KMS-11 (cell line): ENCODE measurements around the gene ZNF14.

ENCODE experiments used
- H2AFZ ChIP-seq: fragments of 200-600 bp; sonication (generic); 2 replicates; pipeline ENCODE4 v1.6.1; 2016; ENCODE audit warnings: antibody characterized with exemption, mixed run types, low read depth
- H3K27ac ChIP-seq: fragments of 200-600 bp; sonication (generic); 2 replicates; pipeline ENCODE4 v1.6.1; 2016; ENCODE audit warnings: mild to moderate bottlenecking, mixed run types
- H3K27me3 ChIP-seq: fragments of 200-600 bp; sonication (generic); 2 replicates; pipeline ENCODE4 v1.6.1; 2017; ENCODE audit warnings: mild to moderate bottlenecking, low read depth, mixed run types, moderate library complexity; ENCODE audit not compliant: insufficient read depth
- H3K36me3 ChIP-seq: fragments of 200-600 bp; sonication (generic); 2 replicates; pipeline ENCODE4 v1.6.1; 2017; ENCODE audit warnings: mild to moderate bottlenecking, mixed run types; ENCODE audit not compliant: insufficient read depth
- H3K4me1 ChIP-seq: fragments of 200-600 bp; sonication (generic); 2 replicates; pipeline ENCODE4 v1.6.1; 2016; ENCODE audit warnings: mild to moderate bottlenecking, low read depth, mixed run types; ENCODE audit not compliant: poor library complexity, severe bottlenecking
- H3K4me2 ChIP-seq: fragments of 200-600 bp; sonication (generic); 2 replicates; pipeline ENCODE4 v1.7.0; 2016; ENCODE audit warnings: mild to moderate bottlenecking, mixed run types
- H3K4me3 ChIP-seq: fragments of 200-600 bp; sonication (generic); IDR thresholded peaks from 2 replicates; pipeline ENCODE4 v1.6.1; 2017; ENCODE audit warnings: low read depth, low read length, mixed read lengths; ENCODE audit not compliant: insufficient read depth
- H3K79me2 ChIP-seq: fragments of 200-600 bp; sonication (generic); 2 replicates; pipeline ENCODE4 v1.6.1; 2016; ENCODE audit warnings: low read depth, mixed run types; ENCODE audit not compliant: insufficient read depth
- H3K9ac ChIP-seq: fragments of 200-600 bp; sonication (generic); 2 replicates; pipeline ENCODE4 v1.6.1; 2016; ENCODE audit warnings: mild to moderate bottlenecking, mixed run types
- H4K20me1 ChIP-seq: fragments of 200-600 bp; sonication (generic); 2 replicates; pipeline ENCODE4 v1.6.1; 2016; ENCODE audit warnings: mild to moderate bottlenecking, mixed run types; ENCODE audit not compliant: insufficient read depth
- CTCF ChIP-seq: fragments of 200-600 bp; sonication (generic); conservative IDR thresholded peaks from 2 replicates; pipeline ENCODE4 v1.6.1; 2017; ENCODE audit warnings: low read depth, mild to moderate bottlenecking, antibody characterized with exemption, low read length, moderate library complexity, mixed read lengths

The ZNF14 gene

GRCh38 chr19:19737559-19738332, 4.8 kb upstream of the ZNF14 start:
- Histone ChIP-seq H3K4me1 (no peaks in the 10 kb centered on the region), H3K4me3 (no peak overlapping the region)

GRCh38 chr19:19721896-19722295, 11.0 kb downstream of the ZNF14 start:
- no peak overlapping the region for H3K9ac ChIP-seq
- no peaks in the 10 kb centered on the region for H3K27me3 ChIP-seq
- no peaks in the 10 kb centered on the region for H3K4me1 ChIP-seq
- no peak overlapping the region for H3K27ac ChIP-seq
- no peaks in the 10 kb centered on the region for H4K20me1 ChIP-seq
- TF ChIP-seq CTCF: no peak
- no peak overlapping the region for H2AFZ ChIP-seq
- 0 out of 2 replicates have a peak, but pooled peaks cover 3% of the 10 kb centered on the region for H3K36me3 ChIP-seq
- no peak overlapping the region for H3K4me2 ChIP-seq
- no peak overlapping the region for H3K4me3 ChIP-seq
- H3K79me2 ChIP-seq: no peaks in the 10 kb centered on the region

More at GRCh38 chr19:19737559-19738332, 4.8 kb upstream of the ZNF14 start:
- Histone ChIP-seq H3K9ac (no peak overlapping the region), H3K79me2 (no peaks in the 10 kb centered on the region), H3K27me3 (no peaks in the 10 kb centered on the region), H3K36me3 (no peaks in the 10 kb centered on the region), H2AFZ (no peak overlapping the region), H3K27ac (no peak overlapping the region), H4K20me1 (no peaks in the 10 kb centered on the region), H3K4me2 (no peak overlapping the region)
- TF ChIP-seq CTCF: no peak

- 0 out of 2 replicates have a peak, but pooled peaks cover 3% of the 10 kb centered on the region for H3K36me3 ChIP-seq
- no peak for TF ChIP-seq CTCF
- H3K4me3 ChIP-seq: no peak overlapping the region
- H3K27ac ChIP-seq: no peak overlapping the region
- no peaks in the 10 kb centered on the region for H3K27me3 ChIP-seq
- H2AFZ ChIP-seq: no peak overlapping the region
- H4K20me1 ChIP-seq: no peaks in the 10 kb centered on the region
- no peak overlapping the region for H3K4me2 ChIP-seq
- no peaks in the 10 kb centered on the region for H3K79me2 ChIP-seq
- no peak overlapping the region for H3K9ac ChIP-seq
- H3K4me1 ChIP-seq: no peaks in the 10 kb centered on the region
These were observed 13.1 kb downstream of the ZNF14 start for GRCh38 chr19:19719798-19720197.

GRCh38 chr19:19711934-19712828, 20.7 kb downstream of the ZNF14 start:
- H3K27ac ChIP-seq: no peak overlapping the region
- no peaks in the 10 kb centered on the region for H3K79me2 ChIP-seq
- H3K4me2 ChIP-seq: no peak overlapping the region
- H3K4me1 ChIP-seq: no peaks in the 10 kb centered on the region
- no peak overlapping the region for H3K4me3 ChIP-seq
- no peak overlapping the region for H3K9ac ChIP-seq
- no peaks in the 10 kb centered on the region for H3K27me3 ChIP-seq
- H4K20me1 ChIP-seq: no peaks in the 10 kb centered on the region
- H2AFZ ChIP-seq: no peak overlapping the region
- no peaks in the 10 kb centered on the region for H3K36me3 ChIP-seq
- no peak for TF ChIP-seq CTCF
